Transverse colon (tissue), 4 donors: ENCODE results near the gene AKAP6. TPM values are rescaled to one million over a fixed set of nuclear protein-coding genes. Genes with fewer than 3 reads are reported as not detected.

Experiments
- DNase-seq: peaks from one replicate; pipeline ENCODE4 v3.0.0-alpha.2; 2019
- H3K27ac ChIP-seq, 4 donors: fragments of 200-600 bp; sonication (generic); 2 replicates each; pipeline ENCODE4 v1.5.1; 2016 to 2018; ENCODE audit warnings: inconsistent platforms in 4 of 4
- H3K27me3 ChIP-seq: fragments of 200-600 bp; sonication (generic); 2 replicates; pipeline ENCODE4 v1.5.1; 2017; ENCODE audit warnings: inconsistent platforms
- H3K36me3 ChIP-seq, 4 donors: fragments of 200-600 bp; sonication (generic); 2 replicates each; pipeline ENCODE4 v1.5.1; 2017 to 2019; ENCODE audit warnings: inconsistent platforms in 4 of 4
- H3K4me1 ChIP-seq, 4 donors: fragments of 200-600 bp; sonication (generic); 2 replicates each; pipeline ENCODE4 v1.5.1; 2017 to 2020; ENCODE audit warnings: inconsistent platforms in 4 of 4
- H3K4me3 ChIP-seq, 4 donors: fragments of 200-600 bp; sonication (generic); 1 replicate in 1 of 4; 2 replicates in 3 of 4; pipeline versions ENCODE4 v1.5.1 to v1.6.1; 2017 to 2019; ENCODE audit warnings: inconsistent platforms in 4 of 4
- H3K9me3 ChIP-seq, 2 donors: fragments of 200-600 bp; sonication (generic); 2 replicates each; pipeline ENCODE4 v1.5.1; 2017 to 2019; ENCODE audit warnings: inconsistent platforms in 2 of 2
- EP300 ChIP-seq: sonication (generic); formaldehyde crosslinking; IDR thresholded peaks from one replicate; pipeline ENCODE4 v1.6.1; 2017; ENCODE audit warnings: antibody characterized with exemption, low read depth
- POLR2A ChIP-seq: fragments of 450-650 bp; IDR thresholded peaks from one replicate; pipeline ENCODE4 v1.6.1; 2016; ENCODE audit warnings: antibody characterized with exemption, mild to moderate bottlenecking, moderate library complexity
- POLR2AphosphoS5 ChIP-seq, 3 donors: sonication (generic); formaldehyde crosslinking; IDR thresholded peaks; one replicate each; pipeline ENCODE4 v1.6.1; 2016; ENCODE audit warnings: antibody characterized with exemption in 3 of 3
- WGBS, 2 donors: methylation state at CpG; one replicate each; pipeline ENCODE4 v1.1.5; 2018; ENCODE audit warnings: low coverage in 1 of 2; 5-methylcytosine and 5-hydroxymethylcytosine counted together
- in situ Hi-C, 4 donors: fragments of 200-750 bp; cut with MboI; loops; one replicate each; pipeline versions ENCODE4 v1.15.0 to v1.15.1; 2017; ENCODE audit warnings: low sequenced_read_pairs in 3 of 4, low pct_ligation_motif_present in 1 of 4, low pct_unique_long_range_greater_than_20kb in 1 of 4
- intact Hi-C: fragments of 100-400 bp; cut with DNase I; formaldehyde crosslinking; loops from one replicate; pipeline ENCODE4 v1.15.1; 2023; ENCODE audit warnings: low total_unique reads
- total RNA-seq, 4 donors: library from RNA; depleted of rRNA; stranded (reverse); fragments of >200 nt; gene quantifications; one replicate each; pipeline ENCODE4 v1.1.0, GENCODE V29; 2016
- TF ChIP-seq, protein P1 (sequence below), 5 experiments: fragments of 200-600 bp in 3 of 5; fragments of 450-650 bp in 2 of 5; sonication (generic) in 3 of 5; IDR thresholded peaks; 1 replicate in 2 of 5; 2 replicates in 3 of 5; pipeline ENCODE4 v1.5.1; 2016 to 2017; ENCODE audit warnings: antibody characterized with exemption in 5 of 5, inconsistent platforms in 3 of 5, mild to moderate bottlenecking in 2 of 5, moderate library complexity in 1 of 5

AKAP6 gene
- total RNA-seq, 4 donors from 2014 or later, result 6.3 to 16.7 (median 9.7) TPM

- TF ChIP-seq POLR2AphosphoS5 (IDR thresholded peaks at IDR 0.05) (no peak), EP300 (no peak)
- DNase-seq, result no peak
- no peaks in the 10 kb centered on the region for H3K27me3 ChIP-seq
- in situ Hi-C loops, result no loop called here
- no peaks in the 10 kb centered on the region for H3K9me3 ChIP-seq
- H3K4me3 ChIP-seq, result no peak overlapping the region
- H3K27ac ChIP-seq, result no peak overlapping the region
- WGBS, 2 donors, result 40 to 76% methylated on average over 2 of the region's 2 CpGs
- no peaks in the 10 kb centered on the region for H3K36me3 ChIP-seq
- intact Hi-C loops, result no loop called here
- peaks cover 0 to 11% (median 0%) of the 10 kb centered on the region in 4 donors for H3K4me1 ChIP-seq
These were observed 122.0 kb downstream of the AKAP6 start for GRCh38 chr14:32450919-32451675.

DNA sequence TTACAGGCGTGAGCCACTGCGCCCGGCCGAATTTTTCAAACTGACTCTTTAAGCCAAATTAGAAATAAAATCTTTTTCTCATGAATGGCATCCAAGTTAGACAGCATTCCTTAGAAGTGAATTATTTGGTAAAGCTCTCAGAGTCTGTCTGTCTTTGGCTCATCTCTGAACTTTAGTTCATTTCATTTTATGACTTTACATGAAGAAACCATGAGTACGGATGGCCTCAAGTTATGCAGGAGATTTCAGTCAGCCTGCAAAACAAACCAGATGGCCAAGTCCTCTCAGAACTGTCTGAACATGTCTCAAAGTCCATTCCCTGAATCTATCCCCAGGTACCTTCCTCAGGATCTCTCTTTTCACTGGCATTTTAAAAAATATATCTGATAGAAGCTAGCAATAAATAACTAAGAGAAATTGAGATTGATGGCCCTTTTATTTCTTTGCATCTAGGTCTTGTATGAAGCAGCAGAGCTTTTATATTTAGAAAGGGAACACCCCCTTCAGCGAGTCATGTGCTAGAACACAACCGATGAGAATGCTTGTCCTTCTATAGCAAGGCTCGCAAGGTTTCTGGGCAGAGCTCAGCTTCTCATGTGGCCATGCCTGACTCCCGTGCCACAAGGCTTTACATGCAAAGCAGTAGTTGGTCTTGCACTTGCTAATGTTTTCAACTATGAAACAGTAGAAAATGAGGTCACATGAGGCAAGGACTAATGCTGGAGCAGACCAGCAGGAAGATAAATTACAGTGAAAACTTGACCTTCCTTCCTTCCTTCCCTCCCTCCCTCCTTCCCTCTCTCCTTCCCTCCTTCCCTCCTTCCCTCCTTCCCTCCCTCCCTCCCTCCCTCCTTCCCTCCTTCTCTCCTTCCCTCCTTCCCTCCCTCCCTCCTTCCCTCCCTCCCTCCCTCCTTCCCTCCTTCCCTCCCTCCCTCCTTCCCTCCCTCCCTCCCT, 125.0 kb downstream of the AKAP6 start:
- DNase-seq, result no peak
- Histone ChIP-seq H3K27me3 (no peaks in the 10 kb centered on the region), H3K9me3 (no peaks in the 10 kb centered on the region), H3K4me3 (no peak overlapping the region), H3K4me1 (peaks cover 0 to 4% (median 0%) of the 10 kb centered on the region in 4 donors), H3K36me3 (no peaks in the 10 kb centered on the region), H3K27ac (peak overlapping the region in 3 of 4 donors; percentile 16 to 60 (median 60))
- intact Hi-C loops, result no loop called here
- in situ Hi-C loops, result no loop called here
- WGBS, 2 donors, result 71 to 78% methylated on average over 5 to 9 of the region's 9 CpGs
- TF ChIP-seq POLR2AphosphoS5 (IDR thresholded peaks at IDR 0.05) (no peak), EP300 (no peak), POLR2A (no peak)
- TF ChIP-seq, protein P1, sequence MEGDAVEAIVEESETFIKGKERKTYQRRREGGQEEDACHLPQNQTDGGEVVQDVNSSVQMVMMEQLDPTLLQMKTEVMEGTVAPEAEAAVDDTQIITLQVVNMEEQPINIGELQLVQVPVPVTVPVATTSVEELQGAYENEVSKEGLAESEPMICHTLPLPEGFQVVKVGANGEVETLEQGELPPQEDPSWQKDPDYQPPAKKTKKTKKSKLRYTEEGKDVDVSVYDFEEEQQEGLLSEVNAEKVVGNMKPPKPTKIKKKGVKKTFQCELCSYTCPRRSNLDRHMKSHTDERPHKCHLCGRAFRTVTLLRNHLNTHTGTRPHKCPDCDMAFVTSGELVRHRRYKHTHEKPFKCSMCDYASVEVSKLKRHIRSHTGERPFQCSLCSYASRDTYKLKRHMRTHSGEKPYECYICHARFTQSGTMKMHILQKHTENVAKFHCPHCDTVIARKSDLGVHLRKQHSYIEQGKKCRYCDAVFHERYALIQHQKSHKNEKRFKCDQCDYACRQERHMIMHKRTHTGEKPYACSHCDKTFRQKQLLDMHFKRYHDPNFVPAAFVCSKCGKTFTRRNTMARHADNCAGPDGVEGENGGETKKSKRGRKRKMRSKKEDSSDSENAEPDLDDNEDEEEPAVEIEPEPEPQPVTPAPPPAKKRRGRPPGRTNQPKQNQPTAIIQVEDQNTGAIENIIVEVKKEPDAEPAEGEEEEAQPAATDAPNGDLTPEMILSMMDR (IDR thresholded peaks at IDR 0.05), result no peak

DNA sequence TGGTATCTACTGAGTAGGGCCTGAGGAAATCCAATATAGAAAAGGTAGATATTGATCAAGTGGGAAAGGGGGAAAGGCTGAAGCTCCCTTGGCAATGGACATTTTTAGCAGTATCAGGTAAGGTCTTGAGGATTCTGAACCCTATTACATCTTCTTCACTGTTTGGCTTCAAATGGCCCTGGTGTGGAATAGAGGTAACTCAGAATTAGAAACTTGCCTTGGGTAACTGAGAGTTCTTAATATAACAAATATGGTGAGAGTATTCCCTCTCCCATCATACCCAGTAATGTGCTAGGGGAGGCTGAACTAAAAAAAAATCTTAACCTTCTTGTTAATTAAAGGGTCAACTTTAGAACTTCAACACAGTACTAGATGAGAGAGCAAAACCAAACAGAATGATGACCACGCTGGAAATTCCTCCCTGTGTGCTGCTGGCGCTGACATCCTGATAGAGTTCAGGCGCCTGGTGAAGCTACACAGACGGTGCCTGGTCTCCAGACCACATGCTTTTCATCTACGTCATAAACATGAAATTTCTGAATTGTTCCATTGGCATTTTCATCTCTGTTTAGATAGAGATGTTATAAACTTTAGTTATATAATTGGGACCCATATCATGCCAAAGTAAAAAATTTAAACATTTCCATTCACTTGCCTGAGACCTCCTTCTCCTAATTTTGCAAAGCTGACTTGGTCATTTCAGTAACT, 128.3 kb downstream of the AKAP6 start:
- intact Hi-C loops, result no loop called here
- H3K9me3 ChIP-seq, result no peaks in the 10 kb centered on the region
- H3K27ac ChIP-seq, result peak overlapping the region; percentile 13 to 76 (median 72)
- no peaks in the 10 kb centered on the region for H3K27me3 ChIP-seq
- 67 to 83% methylated on average over 1 to 5 of the region's 5 CpGs for WGBS, 2 donors
- no peaks in the 10 kb centered on the region for H3K36me3 ChIP-seq
- no peak overlapping the region for H3K4me3 ChIP-seq
- TF ChIP-seq, protein P1 (IDR thresholded peaks at IDR 0.05), result no peak
- TF ChIP-seq POLR2AphosphoS5 (IDR thresholded peaks at IDR 0.05) (peak; percentile 88 to 97 (median 89)), EP300 (peak; percentile 90)
- in situ Hi-C loops, result no loop called here
- no peaks in the 10 kb centered on the region for H3K4me1 ChIP-seq
- DNase-seq, result peak; percentile 21

DNA sequence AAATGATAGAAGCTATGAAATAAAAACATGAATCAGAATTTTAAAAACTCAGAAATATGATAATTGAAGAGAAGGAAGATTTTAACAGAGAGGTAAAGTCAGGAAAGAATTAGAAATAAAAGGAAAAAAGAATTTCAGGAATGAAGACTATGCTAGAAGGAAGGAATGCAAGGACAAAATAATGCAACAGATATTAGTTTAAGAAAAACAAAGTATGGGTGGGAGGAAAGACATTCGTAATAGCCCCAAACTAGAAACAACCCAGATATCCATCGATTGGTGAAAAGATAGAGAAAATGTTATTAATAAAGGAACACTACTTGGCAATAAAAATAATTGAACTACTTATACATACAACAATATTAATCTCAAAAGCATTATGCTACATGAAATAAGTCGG, 129.6 kb downstream of the AKAP6 start:
- no peaks in the 10 kb centered on the region for H3K27me3 ChIP-seq
- TF ChIP-seq POLR2AphosphoS5 (IDR thresholded peaks at IDR 0.05), result no peak
- TF ChIP-seq, protein P1 (IDR thresholded peaks at IDR 0.05), result no peak
- TF ChIP-seq POLR2A, result no peak
- TF ChIP-seq EP300, result no peak
- intact Hi-C loops (no loop called here), in situ Hi-C loops (no loop called here)
- H3K27ac ChIP-seq, result no peak overlapping the region
- DNase-seq, result no peak
- no peak overlapping the region for H3K4me3 ChIP-seq
- H3K9me3 ChIP-seq, result no peaks in the 10 kb centered on the region
- 88 to 91% methylated on average over 3 of the region's 3 CpGs for WGBS, 2 donors
- H3K36me3 ChIP-seq, result no peaks in the 10 kb centered on the region
- H3K4me1 ChIP-seq, result no peaks in the 10 kb centered on the region
